HG03103 (cell line): ENCODE results near the gene MEIS2.

Experiments
- ATAC-seq: cut with Tn5 transposase; IDR thresholded peaks from one replicate; pipeline ENCODE4 v1.9.1; 2021; ENCODE audit warnings: low read depth; ENCODE audit not compliant: unreplicated experiment

Gene MEIS2

DNA sequence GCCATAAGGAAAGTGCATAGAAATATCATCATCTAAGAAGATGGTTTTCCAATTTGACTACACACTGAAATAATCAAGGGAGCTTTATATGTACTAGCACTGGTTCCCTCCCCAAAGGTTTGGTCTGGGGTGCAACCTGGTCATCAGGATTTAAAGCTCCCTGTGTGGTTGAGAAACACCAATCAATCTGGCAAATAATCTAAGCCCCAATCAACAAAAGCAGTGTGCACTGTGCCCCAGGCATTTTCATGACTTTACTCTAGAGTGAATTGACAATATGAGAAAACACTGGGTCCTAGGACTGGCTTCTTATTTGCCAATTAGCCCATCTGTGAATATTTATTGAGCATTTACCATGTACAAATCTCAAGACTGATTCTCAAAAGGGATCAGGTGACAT, 255.1 kb downstream of the MEIS2 start:
- no peak for ATAC-seq

DNA sequence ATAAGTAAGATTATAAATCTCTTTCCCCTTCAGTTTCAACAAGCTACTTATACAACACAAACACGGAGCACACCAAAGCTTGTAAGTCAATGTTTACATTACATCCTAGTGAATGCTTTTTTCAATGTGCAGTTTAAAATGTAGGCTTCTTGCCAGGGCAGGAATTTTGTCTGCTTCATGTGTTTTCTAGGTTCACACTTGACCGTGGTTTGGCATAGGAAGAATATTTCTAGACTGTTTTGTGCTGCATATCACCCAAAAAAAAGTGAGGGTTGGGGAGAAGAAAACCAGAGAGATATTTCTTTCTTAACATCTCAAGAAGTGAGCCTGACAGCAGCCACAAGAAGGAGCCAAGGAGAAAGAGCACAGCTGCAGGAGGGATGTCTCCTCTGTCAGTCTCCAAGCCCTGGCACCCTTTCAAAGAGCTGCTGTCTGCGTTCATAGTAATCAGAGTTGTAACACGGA, 255.8 kb downstream of the MEIS2 start:
- ATAC-seq, result no peak

DNA sequence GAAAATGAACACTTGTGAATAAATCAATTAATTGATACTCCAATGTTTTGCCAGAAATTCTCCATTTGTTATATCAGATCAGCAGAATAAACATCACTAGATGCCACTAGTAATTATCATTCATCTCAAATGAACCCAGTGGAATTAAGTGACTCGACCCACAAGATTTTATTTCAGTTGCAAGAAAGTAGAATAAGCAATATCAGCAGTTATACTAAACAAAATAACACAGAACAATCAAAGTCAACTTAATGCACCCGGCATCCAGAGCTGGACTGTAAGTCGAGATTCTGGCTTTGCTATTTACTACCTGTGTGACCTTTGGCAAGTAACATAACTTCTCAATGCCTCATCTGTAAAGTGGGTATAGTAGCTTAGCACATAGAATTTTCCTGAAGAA, 256.5 kb downstream of the MEIS2 start:
- no peak for ATAC-seq

DNA sequence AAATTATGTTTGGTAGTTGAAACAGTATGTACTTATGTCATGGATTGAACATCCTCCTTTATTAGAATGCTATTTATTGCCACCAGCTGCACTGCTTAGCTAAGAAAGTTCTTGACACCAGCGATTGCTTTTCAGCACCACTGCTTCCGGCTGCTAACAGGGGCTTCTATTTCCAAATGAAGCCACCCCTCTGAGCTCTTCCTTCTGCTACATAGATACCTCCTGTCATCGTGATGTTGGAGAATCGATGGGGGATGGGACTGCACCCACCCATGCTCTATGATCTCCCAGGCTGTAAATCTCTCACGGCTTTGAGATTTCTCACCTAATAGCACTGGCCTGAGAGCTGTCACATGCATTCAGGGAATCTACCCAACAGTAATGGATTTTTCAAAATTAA, 259.2 kb downstream of the MEIS2 start:
- ATAC-seq, result no peak
